GM12875 (cell line): Measurements from ENCODE around the gene CCM2L.

Experiments used
- H3K4me3 ChIP-seq: one replicate; pipeline ENCODE4 v1.5.1; 2011; ENCODE audit warnings: low read depth, low read length, control low read depth
- CTCF ChIP-seq: IDR thresholded peaks from 2 replicates; pipeline ENCODE4 v1.5.1; 2011; ENCODE audit warnings: low read depth, mild to moderate bottlenecking, control low read depth, inconsistent platforms, low read length, moderate library complexity, borderline replicate concordance; ENCODE audit not compliant: insufficient read depth

The CCM2L gene

GRCh38 chr20:32057656-32058184, 47.5 kb downstream of the CCM2L start:
- no peak for TF ChIP-seq CTCF
- H3K4me3 ChIP-seq, result no peak overlapping the region

- TF ChIP-seq CTCF, result no peak
- H3K4me3 ChIP-seq, result no peak overlapping the region
Observed at GRCh38 chr20:32059189-32059588, 49.0 kb downstream of the CCM2L start.

- H3K4me3 ChIP-seq, result no peak overlapping the region
- no peak for TF ChIP-seq CTCF
Observed at GRCh38 chr20:32062776-32063170, 52.5 kb downstream of the CCM2L start.

- H3K4me3 ChIP-seq, result no peak overlapping the region
- TF ChIP-seq CTCF, result no peak
Observed at GRCh38 chr20:32063695-32064094, 53.5 kb downstream of the CCM2L start.

GRCh38 chr20:32064667-32065066, 54.4 kb downstream of the CCM2L start:
- no peak overlapping the region for H3K4me3 ChIP-seq
- no peak for TF ChIP-seq CTCF

- TF ChIP-seq CTCF, result no peak
- no peak overlapping the region for H3K4me3 ChIP-seq
Observed at GRCh38 chr20:32067234-32067821, 57.1 kb downstream of the CCM2L start.

- no peak overlapping the region for H3K4me3 ChIP-seq
- no peak for TF ChIP-seq CTCF
Observed at GRCh38 chr20:32068174-32068573, 57.9 kb downstream of the CCM2L start.
